HepG2 (cell line): ENCODE measurements around the gene UBAC1. TPM values are rescaled to one million over a fixed set of nuclear protein-coding genes. Genes with fewer than 3 reads are reported as not detected.
"Not testable (repeated sequence)": the region's sequence is repeated elsewhere in the genome, so short reads cannot be mapped to it uniquely, and the experiment has no call there.

Experiments
- ATAC-seq: fragments of 200-7000 bp; cut with Tn5 transposase; 3 replicates; pipeline ENCODE4 v1.9.1; 2020; ENCODE audit warnings: mild to moderate bottlenecking, moderate library complexity
- BruUV-seq: library from RNA; stranded (reverse); fragments of 400-500 nt; replicated peaks from 2 replicates; lab custom pipeline; 2021; lab: Mats Ljungman, UMichigan
- CTCF ChIA-PET: fragments of 300-600 bp; formaldehyde crosslinking; extraction: SDS; loops from one replicate; lab custom pipeline; 2021; ENCODE audit warnings: low total read pairs, inconsistent platforms, low intra/inter-chr PET ratio; lab: Yijun Ruan, JAX
- POLR2A ChIA-PET: fragments of 350-600 bp; sonication (Branson Sonifier 250); formaldehyde crosslinking; loops from one replicate; lab custom pipeline; 2020; ENCODE audit warnings: antibody characterized with exemption, inconsistent platforms; lab: Yijun Ruan, JAX
- DNase-seq: peaks from one replicate; pipeline ENCODE4 v3.0.0-alpha.2; 2015; ENCODE audit warnings: low spot score
- FAIRE-seq: peaks from 3 replicates; lab custom pipeline; 2011; peaks lifted over from hg19 to GRCh38; lab: Jason Lieb, UNC
- H2AFZ ChIP-seq: one replicate; pipeline ENCODE4 v1.6.1; 2011; ENCODE audit warnings: low read length, inconsistent platforms
- H3K27ac ChIP-seq: fragments of 300-600 bp; 3 replicates; pipeline ENCODE4 v1.8.0; 2011; ENCODE audit warnings: mixed run types, mild to moderate bottlenecking, mixed read lengths, low read length, inconsistent platforms; ENCODE audit not compliant: insufficient read depth; ENCODE audit errors: extremely low read length
- H3K27me3 ChIP-seq, 2 experiments: fragments of 200-600 bp in 1 of 2; 2 replicates in 1 of 2; 3 replicates in 1 of 2; pipeline versions ENCODE4 v1.6.0 to v1.8.0; 2011; ENCODE audit warnings: low read length in 2 of 2, mild to moderate bottlenecking in 2 of 2, moderate library complexity in 2 of 2, inconsistent platforms in 1 of 2; ENCODE audit not compliant: insufficient read depth in 2 of 2, control insufficient read depth in 1 of 2
- H3K36me3 ChIP-seq, 2 experiments: fragments of 200-600 bp in 1 of 2; replicated peaks in 1 of 2; 2 replicates in 1 of 2; 3 replicates in 1 of 2; pipeline versions ENCODE4 v1.5.1 to v1.8.0; 2011; ENCODE audit warnings: low read length in 2 of 2, inconsistent platforms in 1 of 2; ENCODE audit not compliant: insufficient read depth in 2 of 2, control insufficient read depth in 1 of 2
- H3K4me1 ChIP-seq: 2 replicates; pipeline ENCODE4 v1.5.1; 2012; ENCODE audit warnings: low read length, inconsistent platforms; ENCODE audit not compliant: insufficient read depth
- H3K4me2 ChIP-seq: 2 replicates; pipeline ENCODE4 v1.6.0; 2011; ENCODE audit warnings: low read depth, low read length, inconsistent platforms
- H3K4me3 ChIP-seq, 3 experiments: fragments of 200-600 bp in 1 of 3; sonication (generic), shearing (Covaris generic) in 1 of 3; replicated peaks in 1 of 3; 2 replicates each; pipeline ENCODE4 v1.5.1; 2011 to 2016; ENCODE audit warnings: low read length in 3 of 3, inconsistent platforms in 2 of 3, low read depth in 2 of 3, mild to moderate bottlenecking in 2 of 3, control low read depth in 1 of 3, mixed read lengths in 1 of 3; ENCODE audit not compliant: insufficient read depth in 1 of 3
- H3K79me2 ChIP-seq: one replicate; pipeline ENCODE4 v1.6.1; 2011; ENCODE audit warnings: low read length, inconsistent platforms; ENCODE audit not compliant: insufficient read depth
- H3K9ac ChIP-seq: 2 replicates; pipeline ENCODE4 v1.6.0; 2011; ENCODE audit warnings: mild to moderate bottlenecking, low read depth, low read length, inconsistent platforms; ENCODE audit not compliant: insufficient read depth
- H3K9me3 ChIP-seq: 2 replicates; pipeline ENCODE4 v1.5.1; 2012; ENCODE audit warnings: mild to moderate bottlenecking, low read length
- H4K20me1 ChIP-seq: 2 replicates; pipeline ENCODE4 v1.6.0; 2011; ENCODE audit warnings: inconsistent platforms, mild to moderate bottlenecking, low read length, moderate library complexity; ENCODE audit not compliant: insufficient read depth
- EHMT2 ChIP-seq: fragments of 200-600 bp; sonication (generic); IDR thresholded peaks from 2 replicates; pipeline ENCODE4 v1.7.0; 2017; ENCODE audit warnings: antibody characterized with exemption, low read depth, low read length, borderline replicate concordance
- HDAC6 ChIP-seq: fragments of 200-600 bp; sonication (generic); IDR thresholded peaks from 2 replicates; pipeline ENCODE4 v1.7.0; 2017; ENCODE audit warnings: mild to moderate bottlenecking, antibody characterized with exemption, low read length, low read depth
- HHEX ChIP-seq: IDR thresholded peaks from 2 replicates; pipeline ENCODE4 v1.6.1; 2016; ENCODE audit warnings: control low read depth
- HOXD1 ChIP-seq: sonication (generic); formaldehyde crosslinking; IDR thresholded peaks from 2 replicates; pipeline ENCODE4 v1.5.0; 2020; ENCODE audit warnings: missing genetic modification reagents
- MED1 ChIP-seq: sonication (generic); formaldehyde crosslinking; IDR thresholded peaks from 2 replicates; pipeline ENCODE4 v1.4.0; 2020; ENCODE audit warnings: missing genetic modification reagents
- ZNF121 ChIP-seq: sonication (generic); formaldehyde crosslinking; IDR thresholded peaks from 2 replicates; pipeline ENCODE4 v1.5.0; 2020; ENCODE audit warnings: mild to moderate bottlenecking, missing genetic modification reagents
- WGBS: methylation state at CpG from one replicate; pipeline ENCODE4 v1.1.6; 2017; ENCODE audit warnings: low lambda C conversion rate; 5-methylcytosine and 5-hydroxymethylcytosine counted together
- in situ Hi-C: cut with HindIII; loops from 2 replicates; pipeline ENCODE4 v1.10.0; 2017; ENCODE audit warnings: low pct_unique_long_range_greater_than_20kb; ENCODE audit not compliant: extremely low pct_ligation_motif_present
- intact Hi-C: fragments of 100-400 bp; cut with micrococcal nuclease; formaldehyde crosslinking; loops from one replicate; pipeline ENCODE4 v1.10.0; 2022; ENCODE audit not compliant: unreplicated experiment
- polyA plus RNA-seq, 8 experiments: library from polyadenylated mRNA; depleted of rRNA in 3 of 8; stranded (reverse) in 7 of 8; unstranded in 1 of 8; fragments of >200 nt; fragmentation: Illumina TruSeq in 4 of 8; extraction: Trizol in 4 of 8; gene quantifications; 2 replicates each; pipeline versions ENCODE4 v1.2.1 to v1.2.3, GENCODE V29; 2011 to 2016; ENCODE audit warnings: low read depth in 4 of 8, missing spikeins in 1 of 8, mixed read lengths in 1 of 8; ENCODE audit not compliant: insufficient read depth in 1 of 8
- total RNA-seq, 5 experiments: library from RNA; depleted of rRNA; stranded (reverse); fragments of >200 nt; fragmentation: Illumina TruSeq; extraction: Trizol; gene quantifications; 2 replicates each; pipeline ENCODE4 v1.2.3, GENCODE V29; 2016; ENCODE audit warnings: low read depth in 1 of 5

UBAC1 gene
- total and polyA plus RNA-seq, 2 of the 13 experiments (the other 11 are each of a cell fraction or from before 2014, with no cell fraction given) = 32.2 to 34.1 TPM

GRCh38 chr9:135893104-135893503 is 68.1 kb downstream of the UBAC1 start:
- Histone ChIP-seq H3K9ac (no peak overlapping the region), H3K4me3 (no peak overlapping the region), H3K27ac (no peak overlapping the region), H4K20me1 (peaks cover 32% of the 10 kb centered on the region; the same call in 1 of the 2 replicates), H3K36me3 (peaks cover 0 to under 1% of the 10 kb centered on the region in 2 experiments; a peak in 1 of 5 replicates), H3K9me3 (no peaks in the 10 kb centered on the region)
- DNase-seq (no peak), FAIRE-seq (no peak), ATAC-seq (no peak)
- in situ Hi-C loops = no loop called here
- POLR2A ChIA-PET = no interaction called here
- TF ChIP-seq HDAC6 = no peak
- TF ChIP-seq MED1 (CRISPR knock-in tag) = no peak
- no peak for TF ChIP-seq HHEX (CRISPR knock-in tag)
- no peak for TF ChIP-seq HOXD1 (CRISPR knock-in tag)
- no peak for TF ChIP-seq EHMT2
- TF ChIP-seq, all 625 proteins: peak for 0
- intact Hi-C loops = no loop called here
- 95% methylated on average over 1 of the region's 1 CpG for WGBS
- Histone ChIP-seq H2AFZ (no peak overlapping the region), H3K4me2 (no peak overlapping the region), H3K27me3 (no peaks in the 10 kb centered on the region), H3K4me1 (no peaks in the 10 kb centered on the region), H3K79me2 (peaks cover 96% of the 10 kb centered on the region)
- no TSS peak for BruUV-seq
- CTCF ChIA-PET = no interaction called here

- Histone ChIP-seq H4K20me1 (peaks cover 38% of the 10 kb centered on the region; the same call in 1 of the 2 replicates), H3K79me2 (peaks cover 95% of the 10 kb centered on the region)
- H3K27me3 ChIP-seq, POLR2A ChIA-PET, BruUV-seq, H3K4me1 ChIP-seq, ATAC-seq, H2AFZ ChIP-seq, H3K4me2 ChIP-seq, in situ Hi-C loops, H3K36me3 ChIP-seq, FAIRE-seq, H3K4me3 ChIP-seq, CTCF ChIA-PET, DNase-seq, intact Hi-C loops, H3K9me3 ChIP-seq, H3K9ac ChIP-seq, H3K27ac ChIP-seq: not testable (repeated sequence)
- WGBS = 96% methylated on average over 6 of the region's 6 CpGs
- peak; percentile 72; the same call in 1 of the 2 replicates for TF ChIP-seq ZNF121
Measured at GRCh38 chr9:135892327-135892726, 68.8 kb downstream of the UBAC1 start.
